OCI-LY7 (cell line): Measurements from ENCODE around the gene ANKLE1. TPM values are rescaled to one million over a fixed set of nuclear protein-coding genes. Genes with fewer than 3 reads are reported as not detected.

ENCODE experiments used
- BruUV-seq: library from RNA; stranded (reverse); fragments of 400-500 nt; replicated peaks from 2 replicates; lab custom pipeline; 2021; lab: Mats Ljungman, UMichigan
- CTCF ChIA-PET: fragments of 300-600 bp; sonication (Branson Sonifier 250); formaldehyde crosslinking; loops from one replicate; lab custom pipeline; 2022; ENCODE audit warnings: antibody characterized with exemption; ENCODE audit not compliant: unreplicated experiment; lab: Charles Lee
- POLR2A ChIA-PET: fragments of 300-600 bp; sonication (Branson Sonifier 250); formaldehyde crosslinking; loops from one replicate; lab custom pipeline; 2022; ENCODE audit warnings: antibody characterized with exemption; lab: Charles Lee
- DNase-seq: peaks from one replicate; pipeline ENCODE4 v3.0.0-alpha.2; 2015; ENCODE audit warnings: low spot score
- H2AFZ ChIP-seq: fragments of 200-600 bp; sonication (generic), shearing (Covaris generic); 2 replicates; pipeline ENCODE4 v1.6.1; 2014; ENCODE audit warnings: mild to moderate bottlenecking, antibody characterized with exemption, low read length, moderate library complexity
- H3K27ac ChIP-seq: fragments of 200-600 bp; sonication (generic); 2 replicates; pipeline ENCODE4 v1.5.1; 2014; ENCODE audit warnings: mixed run types, low read depth, mild to moderate bottlenecking, moderate library complexity, low read length, inconsistent platforms; ENCODE audit not compliant: poor library complexity, severe bottlenecking
- H3K36me3 ChIP-seq: fragments of 200-600 bp; sonication (generic); 2 replicates; pipeline ENCODE4 v1.6.1; 2014; ENCODE audit warnings: mild to moderate bottlenecking, antibody characterized with exemption, low read length, moderate library complexity, mixed read lengths; ENCODE audit not compliant: insufficient read depth
- H3K4me1 ChIP-seq: fragments of 200-600 bp; sonication (generic); 2 replicates; pipeline ENCODE4 v1.5.1; 2014; ENCODE audit warnings: mild to moderate bottlenecking, low read length; ENCODE audit not compliant: insufficient read depth, poor library complexity, severe bottlenecking
- H3K4me2 ChIP-seq: fragments of 200-600 bp; sonication (generic); 2 replicates; pipeline ENCODE4 v1.6.1; 2014; ENCODE audit warnings: mild to moderate bottlenecking, low read length
- H3K4me3 ChIP-seq: fragments of 200-600 bp; sonication (generic); 2 replicates; pipeline ENCODE4 v1.5.1; 2014; ENCODE audit warnings: mild to moderate bottlenecking, low read depth, low read length; ENCODE audit not compliant: poor library complexity, severe bottlenecking
- H3K79me2 ChIP-seq: fragments of 200-600 bp; sonication (generic); 2 replicates; pipeline ENCODE4 v1.6.1; 2016; ENCODE audit warnings: low read depth, mild to moderate bottlenecking, low read length, moderate library complexity, mixed read lengths; ENCODE audit not compliant: insufficient read depth
- H3K9me2 ChIP-seq: fragments of 200-600 bp; sonication (generic); 2 replicates; pipeline ENCODE4 v1.6.1; 2016; ENCODE audit warnings: mild to moderate bottlenecking, low read length, mixed read lengths; ENCODE audit not compliant: insufficient read depth
- H3K9me3 ChIP-seq: fragments of 200-600 bp; sonication (generic); 2 replicates; pipeline ENCODE4 v1.6.1; 2014; ENCODE audit warnings: mild to moderate bottlenecking, mixed run types, low read length, mixed read lengths
- H4K20me1 ChIP-seq: fragments of 200-600 bp; sonication (generic); 2 replicates; pipeline ENCODE4 v1.6.1; 2014; ENCODE audit warnings: mild to moderate bottlenecking, antibody characterized with exemption, low read length, moderate library complexity, mixed read lengths; ENCODE audit not compliant: insufficient read depth
- EZH2phosphoT487 ChIP-seq: fragments of 200-600 bp; sonication (generic); IDR thresholded peaks from 2 replicates; pipeline ENCODE4 v1.6.1; 2018; ENCODE audit warnings: low read depth, borderline replicate concordance, mild to moderate bottlenecking, mixed run types, antibody characterized with exemption, low read length, moderate library complexity, mixed read lengths
- intact Hi-C: fragments of 100-400 bp; cut with micrococcal nuclease; formaldehyde crosslinking; loops from one replicate; pipeline ENCODE4 v1.10.0; 2022; ENCODE audit not compliant: unreplicated experiment
- total RNA-seq, 2 experiments: library from RNA; depleted of rRNA in 1 of 2; stranded (reverse); fragments of >200 nt in 1 of 2; shearing (Covaris generic) in 1 of 2; gene quantifications; 2 replicates each; pipeline ENCODE4 v1.2.3, GENCODE V29; 2014 to 2022
- TF ChIP-seq, protein P1 (sequence below): fragments of 200-600 bp; sonication (generic); conservative IDR thresholded peaks from 2 replicates; pipeline ENCODE4 v1.5.1; 2014; ENCODE audit warnings: mild to moderate bottlenecking, antibody characterized with exemption, low read length, moderate library complexity, mixed read lengths

ANKLE1 gene
- total RNA-seq, 2 experiments from 2014 or later = 45.1 to 59.4 TPM

DNA sequence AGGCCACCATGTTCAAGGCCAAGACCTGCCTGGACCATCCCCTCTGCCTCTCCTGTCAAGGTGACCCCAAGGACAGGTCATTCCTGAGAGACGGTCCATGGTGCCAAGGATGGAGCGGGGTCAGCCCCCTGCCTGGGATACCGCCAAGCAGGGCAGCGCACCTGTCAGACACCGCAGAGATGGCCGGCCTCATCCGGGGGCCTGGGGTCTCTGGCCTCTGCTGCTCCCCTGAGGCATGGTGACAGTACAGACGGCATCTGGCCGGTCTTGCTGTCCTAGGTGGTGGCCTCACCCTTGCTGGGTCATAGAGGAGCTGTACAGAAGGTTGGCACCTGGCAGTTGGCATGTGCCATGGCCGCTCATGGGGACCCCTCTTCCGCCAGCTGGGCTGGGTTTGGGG is 38.7 kb downstream of the ANKLE1 start:
- intact Hi-C loops = no loop called here
- Histone ChIP-seq H3K4me3 (no peak overlapping the region), H3K36me3 (peaks cover 44% of the 10 kb centered on the region), H2AFZ (no peak overlapping the region), H3K4me1 (peaks cover 9% of the 10 kb centered on the region), H3K27ac (no peak overlapping the region), H3K9me2 (no peaks in the 10 kb centered on the region), H3K79me2 (no peaks in the 10 kb centered on the region), H3K4me2 (no peak overlapping the region), H3K9me3 (no peaks in the 10 kb centered on the region), H4K20me1 (no peaks in the 10 kb centered on the region)
- ChIA-PET CTCF (no interaction called here), POLR2A (interaction anchor here (1.4 kb wide), 1 partner anchor 12 kb away, joined by 3 read pairs; no protein-coding TSS in a partner anchor)
- TF ChIP-seq EZH2phosphoT487 = no peak
- TF ChIP-seq, protein P1, sequence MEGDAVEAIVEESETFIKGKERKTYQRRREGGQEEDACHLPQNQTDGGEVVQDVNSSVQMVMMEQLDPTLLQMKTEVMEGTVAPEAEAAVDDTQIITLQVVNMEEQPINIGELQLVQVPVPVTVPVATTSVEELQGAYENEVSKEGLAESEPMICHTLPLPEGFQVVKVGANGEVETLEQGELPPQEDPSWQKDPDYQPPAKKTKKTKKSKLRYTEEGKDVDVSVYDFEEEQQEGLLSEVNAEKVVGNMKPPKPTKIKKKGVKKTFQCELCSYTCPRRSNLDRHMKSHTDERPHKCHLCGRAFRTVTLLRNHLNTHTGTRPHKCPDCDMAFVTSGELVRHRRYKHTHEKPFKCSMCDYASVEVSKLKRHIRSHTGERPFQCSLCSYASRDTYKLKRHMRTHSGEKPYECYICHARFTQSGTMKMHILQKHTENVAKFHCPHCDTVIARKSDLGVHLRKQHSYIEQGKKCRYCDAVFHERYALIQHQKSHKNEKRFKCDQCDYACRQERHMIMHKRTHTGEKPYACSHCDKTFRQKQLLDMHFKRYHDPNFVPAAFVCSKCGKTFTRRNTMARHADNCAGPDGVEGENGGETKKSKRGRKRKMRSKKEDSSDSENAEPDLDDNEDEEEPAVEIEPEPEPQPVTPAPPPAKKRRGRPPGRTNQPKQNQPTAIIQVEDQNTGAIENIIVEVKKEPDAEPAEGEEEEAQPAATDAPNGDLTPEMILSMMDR = no peak
- BruUV-seq = no TSS peak
- no peak for DNase-seq

- no peaks in the 10 kb centered on the region for H3K79me2 ChIP-seq
- H3K4me2 ChIP-seq = no peak overlapping the region
- no peaks in the 10 kb centered on the region for H3K9me2 ChIP-seq
- H3K36me3 ChIP-seq = peaks cover 35% of the 10 kb centered on the region
- CTCF ChIA-PET = interaction anchor here (0.5 kb wide), 1 partner anchor 17 kb away, joined by 4 read pairs; the partner anchor contains the start of gene MRPL34
- intact Hi-C loops = no loop called here
- POLR2A ChIA-PET = interaction anchor here (1.4 kb wide), 1 partner anchor 11 kb away, joined by 3 read pairs; no protein-coding TSS in a partner anchor
- no peak overlapping the region for H3K4me3 ChIP-seq
- H3K27ac ChIP-seq = no peak overlapping the region
- H3K9me3 ChIP-seq = no peaks in the 10 kb centered on the region
- TF ChIP-seq EZH2phosphoT487 = no peak
- TF ChIP-seq, protein P1 = no peak
- BruUV-seq = no TSS peak
- no peaks in the 10 kb centered on the region for H4K20me1 ChIP-seq
- H2AFZ ChIP-seq = no peak overlapping the region
- H3K4me1 ChIP-seq = peaks cover 9% of the 10 kb centered on the region
- DNase-seq = no peak
These were observed 40.2 kb downstream of the ANKLE1 start for GRCh38 chr19:17321655-17322489.

- H3K9me3 ChIP-seq = no peaks in the 10 kb centered on the region
- peaks cover 9% of the 10 kb centered on the region for H3K4me1 ChIP-seq
- H4K20me1 ChIP-seq = no peaks in the 10 kb centered on the region
- no TSS peak for BruUV-seq
- H3K36me3 ChIP-seq = peaks cover 35% of the 10 kb centered on the region
- POLR2A ChIA-PET = no interaction called here
- no peak for TF ChIP-seq EZH2phosphoT487
- TF ChIP-seq, protein P1 = no peak
- intact Hi-C loops = no loop called here
- no peaks in the 10 kb centered on the region for H3K79me2 ChIP-seq
- H3K9me2 ChIP-seq = no peaks in the 10 kb centered on the region
- no peak for DNase-seq
- H2AFZ ChIP-seq = no peak overlapping the region
- no peak overlapping the region for H3K4me2 ChIP-seq
- CTCF ChIA-PET = no interaction called here
- H3K27ac ChIP-seq = no peak overlapping the region
- no peak overlapping the region for H3K4me3 ChIP-seq
These were observed 41.2 kb downstream of the ANKLE1 start for GRCh38 chr19:17322854-17323253.
